ENCODE measurements around the gene CCDC32. TPM values are rescaled to one million over a fixed set of nuclear protein-coding genes. Genes with fewer than 3 reads are reported as not detected.

Gene CCDC32
- total and polyA plus RNA-seq, 12 donors = 16.0 to 37.5 (median 23.5) TPM

DNA sequence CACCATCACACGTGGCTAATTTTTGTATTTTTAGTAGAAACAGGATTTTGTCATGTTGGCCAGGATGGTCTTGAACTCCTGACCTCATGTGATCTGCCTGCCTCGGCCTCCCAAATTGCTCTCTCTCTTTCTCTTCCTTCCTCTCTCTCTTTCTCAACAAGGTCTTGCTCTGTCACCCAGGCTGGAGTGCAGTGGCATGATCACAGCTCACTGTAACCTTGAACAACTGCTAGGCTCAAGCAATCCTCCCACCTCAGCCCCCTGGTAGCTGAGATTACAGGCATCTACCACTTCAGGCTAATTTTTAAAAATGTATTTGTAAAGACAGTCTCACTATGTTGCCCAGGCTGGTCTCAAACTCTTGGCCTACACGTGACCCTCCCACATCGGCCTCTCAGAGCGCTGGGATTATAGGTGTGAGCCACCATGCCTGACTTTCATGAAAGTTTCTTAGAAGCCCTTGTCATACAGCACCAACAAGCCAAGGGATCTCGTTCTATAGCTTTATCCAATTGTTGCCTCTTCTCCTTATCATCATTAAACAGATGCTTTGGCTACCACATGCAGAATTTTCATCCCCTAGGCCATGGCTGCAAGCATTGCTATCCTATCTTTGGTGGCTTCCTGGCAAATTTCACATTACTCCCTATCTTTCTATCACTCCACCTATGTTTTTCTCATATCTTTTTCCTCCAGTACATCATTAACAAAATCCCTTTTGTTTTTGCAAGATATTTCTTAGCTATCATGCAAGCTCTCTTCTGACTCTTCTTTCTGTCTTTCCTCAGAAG, 5.7 kb downstream of the CCDC32 start:
- Histone ChIP-seq H3K27ac (no peak overlapping the region), H3K27me3 (no peaks in the 10 kb centered on the region), H3K36me3 (peaks cover 0 to 77% (median 8%) of the 10 kb centered on the region in 9 donors), H3K4me3 (no peak overlapping the region), H3K9me3 (no peaks in the 10 kb centered on the region), H3K4me1 (peaks cover 1 to 48% (median 32%) of the 10 kb centered on the region in 9 donors)
- ATAC-seq (no peak), DNase-seq (no peak)
- TF ChIP-seq, protein P1, sequence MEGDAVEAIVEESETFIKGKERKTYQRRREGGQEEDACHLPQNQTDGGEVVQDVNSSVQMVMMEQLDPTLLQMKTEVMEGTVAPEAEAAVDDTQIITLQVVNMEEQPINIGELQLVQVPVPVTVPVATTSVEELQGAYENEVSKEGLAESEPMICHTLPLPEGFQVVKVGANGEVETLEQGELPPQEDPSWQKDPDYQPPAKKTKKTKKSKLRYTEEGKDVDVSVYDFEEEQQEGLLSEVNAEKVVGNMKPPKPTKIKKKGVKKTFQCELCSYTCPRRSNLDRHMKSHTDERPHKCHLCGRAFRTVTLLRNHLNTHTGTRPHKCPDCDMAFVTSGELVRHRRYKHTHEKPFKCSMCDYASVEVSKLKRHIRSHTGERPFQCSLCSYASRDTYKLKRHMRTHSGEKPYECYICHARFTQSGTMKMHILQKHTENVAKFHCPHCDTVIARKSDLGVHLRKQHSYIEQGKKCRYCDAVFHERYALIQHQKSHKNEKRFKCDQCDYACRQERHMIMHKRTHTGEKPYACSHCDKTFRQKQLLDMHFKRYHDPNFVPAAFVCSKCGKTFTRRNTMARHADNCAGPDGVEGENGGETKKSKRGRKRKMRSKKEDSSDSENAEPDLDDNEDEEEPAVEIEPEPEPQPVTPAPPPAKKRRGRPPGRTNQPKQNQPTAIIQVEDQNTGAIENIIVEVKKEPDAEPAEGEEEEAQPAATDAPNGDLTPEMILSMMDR (IDR thresholded peaks at IDR 0.05) = no peak
- intact Hi-C loops (cut with DNase I) = no loop called here
- WGBS, 2 donors = 79 to 82% methylated on average over 6 of the region's 6 CpGs

DNA sequence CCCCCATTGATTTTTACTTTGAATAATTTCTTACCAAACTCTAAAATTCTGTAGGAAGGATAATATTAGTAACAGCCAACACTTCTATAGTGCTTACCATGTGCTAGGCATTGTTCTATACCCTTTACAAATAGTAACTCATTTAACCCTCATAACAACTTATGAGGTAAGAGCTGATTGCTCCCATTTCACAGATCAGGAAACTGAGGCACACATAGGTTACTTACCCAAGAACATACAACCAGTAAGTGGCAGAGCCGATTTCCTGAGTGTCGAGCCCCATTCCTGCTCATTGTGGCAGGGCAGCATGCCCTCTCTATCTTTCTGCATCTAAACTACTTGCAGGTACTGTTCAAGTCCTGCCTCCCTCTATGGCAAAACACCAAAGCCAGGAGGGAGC, 9.0 kb downstream of the CCDC32 start:
- peaks cover 3 to 41% (median 27%) of the 10 kb centered on the region in 9 donors for H3K4me1 ChIP-seq
- H3K27ac ChIP-seq = no peak overlapping the region
- 94 to 98% methylated on average over 2 of the region's 2 CpGs for WGBS, 2 donors
- ATAC-seq (no peak), DNase-seq (no peak)
- no peak overlapping the region for H3K4me3 ChIP-seq
- H3K9me3 ChIP-seq = no peaks in the 10 kb centered on the region
- H3K36me3 ChIP-seq = peaks cover 0 to 86% (median 8%) of the 10 kb centered on the region in 9 donors
- intact Hi-C loops (cut with DNase I) = no loop called here
- H3K27me3 ChIP-seq = no peaks in the 10 kb centered on the region
- TF ChIP-seq, protein P1 (IDR thresholded peaks at IDR 0.05) = no peak

DNA sequence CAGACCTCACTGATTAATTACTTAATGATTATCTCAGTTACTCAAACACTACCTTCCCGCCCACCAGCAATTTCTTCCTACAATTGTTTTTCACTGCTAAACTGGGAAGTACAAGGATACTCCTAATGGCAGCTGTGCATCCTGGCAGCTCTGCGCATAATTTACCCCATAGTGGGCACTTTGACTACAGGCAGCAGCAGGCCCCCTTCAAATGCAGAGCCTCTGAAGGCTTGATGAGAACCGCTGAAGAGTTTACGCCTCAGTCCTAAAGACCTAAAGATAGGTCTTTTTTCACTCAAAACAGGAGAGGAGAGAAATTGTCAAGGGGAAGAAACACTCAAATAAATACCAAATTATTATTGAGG, 10.7 kb downstream of the CCDC32 start:
- Histone ChIP-seq H3K9me3 (no peaks in the 10 kb centered on the region), H3K4me3 (no peak overlapping the region), H3K27me3 (no peaks in the 10 kb centered on the region), H3K27ac (peak overlapping the region in 5 of 10 donors; percentile 17 to 71 (median 42)), H3K36me3 (peaks cover 0 to 87% (median 8%) of the 10 kb centered on the region in 9 donors), H3K4me1 (peaks cover 3 to 54% (median 36%) of the 10 kb centered on the region in 9 donors)
- no peak for DNase-seq
- intact Hi-C loops (cut with DNase I) = no loop called here
- no peak for ATAC-seq
- TF ChIP-seq, protein P1 (IDR thresholded peaks at IDR 0.05) = no peak
- WGBS, 2 donors = 67 to 69% methylated on average over 4 of the region's 4 CpGs

DNA sequence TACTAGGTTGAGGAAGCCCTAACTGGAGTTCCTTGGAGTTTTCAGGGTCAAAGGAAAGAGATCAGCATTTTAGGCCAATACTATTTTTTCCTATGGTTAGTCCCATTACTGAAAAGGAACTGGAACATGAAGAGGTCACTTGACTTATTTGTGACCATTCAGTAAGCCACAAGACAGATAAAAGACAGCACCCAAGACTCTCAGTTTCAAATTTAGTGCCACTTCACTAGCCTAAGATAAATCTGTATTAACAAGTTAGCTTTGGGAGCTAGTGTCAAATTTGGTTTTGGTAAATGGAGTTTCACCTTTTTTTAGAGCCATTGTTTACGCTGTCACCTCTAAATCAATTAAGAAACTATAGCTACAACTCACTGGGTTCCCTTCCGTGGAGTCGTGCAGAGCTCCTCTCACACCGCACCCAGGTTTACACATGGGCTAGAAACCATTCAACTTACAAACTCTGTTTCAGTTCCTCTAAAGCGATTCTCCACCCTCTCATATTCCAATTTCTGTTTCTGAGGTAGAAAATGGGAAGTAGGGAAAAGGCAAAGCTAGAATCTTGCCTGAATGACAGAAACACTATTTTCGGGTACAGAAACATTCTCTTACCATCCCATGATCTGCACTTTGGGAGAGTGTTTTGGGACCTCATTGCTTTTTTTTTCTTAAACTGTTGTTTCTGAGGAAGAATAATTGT, 14.4 kb downstream of the CCDC32 start:
- H3K36me3 ChIP-seq = peaks cover 0 to 89% (median 0%) of the 10 kb centered on the region in 9 donors
- ATAC-seq (peak in 2 of 8 donors; percentile 34 to 41), DNase-seq (no peak)
- peaks cover 3 to 67% (median 36%) of the 10 kb centered on the region in 9 donors for H3K4me1 ChIP-seq
- H3K9me3 ChIP-seq = no peaks in the 10 kb centered on the region
- TF ChIP-seq, protein P1 (IDR thresholded peaks at IDR 0.05) = no peak
- no peaks in the 10 kb centered on the region for H3K27me3 ChIP-seq
- intact Hi-C loops (cut with DNase I) = no loop called here
- 68 to 78% methylated on average over 6 of the region's 6 CpGs for WGBS, 2 donors
- H3K4me3 ChIP-seq = no peak overlapping the region
- peak overlapping the region; percentile 54 to 89 (median 74) for H3K27ac ChIP-seq
